ENCODE results near the gene CNPPD1.

Gene CNPPD1

DNA sequence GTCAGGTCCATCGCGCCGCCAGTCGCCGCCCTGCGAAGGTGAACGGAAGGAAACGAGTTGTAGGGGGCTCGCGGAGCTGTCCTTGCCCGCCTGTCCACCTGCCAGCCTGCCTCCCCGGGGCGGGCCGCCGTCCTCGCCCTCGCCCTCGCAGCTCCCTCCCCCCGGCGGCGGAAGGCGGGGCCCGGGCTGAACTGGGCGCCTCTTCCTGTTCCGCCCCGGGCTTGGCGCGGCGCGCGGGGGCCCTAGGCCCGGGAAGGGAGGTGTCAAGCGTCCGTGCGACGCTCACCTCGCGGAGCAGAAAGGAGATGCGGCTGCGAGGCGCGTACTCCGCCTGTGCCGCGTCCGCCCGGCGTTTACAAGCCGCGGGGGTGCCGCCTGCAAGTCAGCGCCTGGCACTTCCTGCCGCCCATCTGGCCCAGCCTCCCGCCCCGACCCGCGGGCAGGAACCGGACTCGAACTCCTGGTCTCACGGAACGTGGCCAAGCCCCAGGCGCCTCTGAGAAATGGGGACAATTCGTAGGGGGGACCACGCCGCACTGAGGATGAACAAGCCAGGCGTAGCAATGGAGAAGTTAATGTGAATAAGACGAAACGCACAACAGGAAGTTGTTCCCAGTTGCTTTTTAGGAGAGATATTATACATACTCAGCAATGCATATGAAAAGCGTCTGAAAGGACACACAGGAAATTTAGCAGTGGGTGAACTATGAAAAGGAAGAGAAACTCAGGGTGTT, at the start of gene CNPPD1:
Gene CNPPD1 (minus strand): TSS at position 108 of the 734 bp plus-strand sequence. CDS start 97 bp downstream, at position 11.
- FAIRE-seq (peak; percentile 89), DNase-seq (ENCODE audit: extremely low spot score, insufficient read length, low read depth) (peak; percentile 68)

DNA sequence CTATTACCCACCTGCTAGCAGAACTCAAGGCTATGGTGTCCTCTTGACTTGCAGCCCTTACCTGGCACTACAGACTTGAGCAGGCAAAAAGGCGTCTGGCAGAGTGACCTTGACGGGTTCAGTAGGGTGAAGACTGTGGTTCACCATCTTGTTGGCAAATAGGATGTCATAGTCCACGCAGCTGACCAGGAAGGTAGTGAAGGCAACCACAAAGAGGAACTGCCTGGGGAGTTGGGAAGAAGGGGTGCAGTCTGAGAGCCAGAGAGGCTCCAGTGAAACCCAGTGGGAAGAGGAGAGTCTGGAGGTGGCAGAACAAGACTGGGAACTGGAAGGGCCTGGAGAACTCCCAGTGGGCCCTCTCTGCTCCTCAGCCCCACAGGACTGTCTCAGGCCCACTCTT, 48.6 kb upstream of the CNPPD1 start:
- DNase-seq (ENCODE audit: extremely low spot score, insufficient read length, low read depth) (no peak), FAIRE-seq (no peak)

- DNase-seq (ENCODE audit: extremely low spot score, insufficient read length, low read depth) (no peak), FAIRE-seq (no peak)
Observed at GRCh38 chr2:219223831-219224610, 47.3 kb upstream of the CNPPD1 start.

DNA sequence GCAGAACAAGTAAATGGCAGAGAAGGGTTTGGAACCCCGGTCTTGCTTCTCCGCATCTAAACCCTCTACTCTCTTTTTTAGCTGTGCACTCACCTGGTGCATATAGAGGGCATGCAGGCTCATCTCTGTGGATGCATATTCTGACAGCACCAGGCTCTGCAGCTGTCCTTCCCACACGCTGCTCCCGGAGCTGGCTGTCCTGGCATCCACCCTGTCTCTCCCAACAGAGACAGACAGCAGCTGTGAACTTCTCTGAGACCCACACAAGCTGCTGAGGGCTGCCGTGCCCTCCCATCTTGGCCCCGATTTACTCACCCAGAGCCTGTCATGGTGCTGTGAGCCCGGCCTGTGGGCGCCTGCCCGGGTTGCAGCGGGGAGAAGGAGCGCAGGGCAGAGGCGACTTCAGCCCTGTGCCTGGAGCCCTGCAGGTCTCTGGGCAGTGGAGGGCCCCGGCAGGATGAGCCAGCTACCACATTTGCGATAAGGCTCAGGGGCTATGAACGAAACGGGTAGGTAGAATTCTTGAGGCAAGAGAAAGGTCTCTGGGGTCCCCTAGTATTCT, 45.3 kb upstream of the CNPPD1 start:
- DNase-seq (ENCODE audit: extremely low spot score, insufficient read length, low read depth) (no peak), FAIRE-seq (no peak)

- DNase-seq (ENCODE audit: extremely low spot score, insufficient read length, low read depth) (no peak), FAIRE-seq (no peak)
Observed at GRCh38 chr2:219220652-219221402, 44.1 kb upstream of the CNPPD1 start.

GRCh38 chr2:219219784-219220532, 43.2 kb upstream of the CNPPD1 start:
- DNase-seq (ENCODE audit: extremely low spot score, insufficient read length, low read depth) (no peak), FAIRE-seq (no peak)

- DNase-seq (ENCODE audit: extremely low spot score, insufficient read length, low read depth) (peak; percentile 81), FAIRE-seq (peak; percentile 96)
Observed at GRCh38 chr2:219218732-219219701, 42.3 kb upstream of the CNPPD1 start, which contains the start of gene ABCB6. Gene ABCB6, minus strand, starts transcription at chr2:219218958. Its CDS starts 285 bp downstream, at chr2:219218673.

- FAIRE-seq (no peak), DNase-seq (ENCODE audit: extremely low spot score, insufficient read length, low read depth) (no peak)
Observed at GRCh38 chr2:219218217-219218731, 41.5 kb upstream of the CNPPD1 start.

DNA sequence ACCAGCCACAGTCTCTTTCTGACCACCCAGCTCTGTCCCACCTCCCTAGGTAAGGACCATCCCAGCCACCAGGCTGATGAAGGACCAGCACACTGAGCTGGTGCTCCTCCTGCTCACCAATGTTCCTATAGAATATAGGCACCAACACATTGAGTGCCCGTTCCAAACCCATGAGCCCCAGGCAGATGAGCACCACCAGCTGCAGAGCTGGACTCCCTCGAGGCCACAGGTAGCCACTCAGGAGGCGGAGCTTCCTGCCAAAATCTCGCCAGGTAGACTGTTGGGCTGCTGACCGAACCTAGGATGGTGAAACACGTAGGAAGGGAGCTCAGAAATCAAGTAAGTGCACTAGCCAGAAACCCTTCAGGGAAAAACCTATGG, 39.8 kb upstream of the CNPPD1 start:
- DNase-seq (ENCODE audit: extremely low spot score, insufficient read length, low read depth) (no peak), FAIRE-seq (no peak)

DNA sequence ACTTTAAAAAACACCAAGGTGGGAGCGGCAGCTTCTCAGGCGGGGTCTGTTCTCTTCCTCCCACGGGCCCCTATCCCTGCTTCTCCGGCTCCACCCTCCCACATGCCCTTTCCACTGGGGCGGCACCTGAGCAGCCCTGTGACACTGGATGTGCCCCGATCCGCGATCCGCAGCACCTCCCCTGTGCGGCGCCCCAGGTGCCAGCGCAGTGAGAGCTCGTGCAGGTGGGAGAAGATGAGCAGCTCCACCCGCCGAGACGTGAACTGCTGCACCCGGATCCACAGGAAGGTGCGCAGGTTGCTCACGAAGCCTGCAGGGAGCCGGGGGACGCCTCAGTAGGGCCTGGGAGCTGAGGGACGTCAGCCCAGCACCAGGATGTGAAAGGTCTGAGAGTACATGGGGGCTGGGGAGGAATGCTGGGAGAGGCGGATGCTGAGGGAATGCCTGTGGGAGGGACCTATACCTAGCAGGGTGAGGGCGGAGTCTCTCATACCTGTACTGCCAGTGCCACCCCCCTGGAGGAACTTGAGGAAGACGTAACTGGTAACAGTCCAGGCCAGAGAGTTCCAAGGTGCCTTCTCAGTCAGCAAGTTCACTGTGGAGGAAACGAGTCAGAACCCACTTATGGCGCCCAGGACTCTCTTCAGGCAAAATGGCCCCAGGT, 39.3 kb upstream of the CNPPD1 start:
- FAIRE-seq: no peak
- no peak for DNase-seq (ENCODE audit: extremely low spot score, insufficient read length, low read depth)

DNA sequence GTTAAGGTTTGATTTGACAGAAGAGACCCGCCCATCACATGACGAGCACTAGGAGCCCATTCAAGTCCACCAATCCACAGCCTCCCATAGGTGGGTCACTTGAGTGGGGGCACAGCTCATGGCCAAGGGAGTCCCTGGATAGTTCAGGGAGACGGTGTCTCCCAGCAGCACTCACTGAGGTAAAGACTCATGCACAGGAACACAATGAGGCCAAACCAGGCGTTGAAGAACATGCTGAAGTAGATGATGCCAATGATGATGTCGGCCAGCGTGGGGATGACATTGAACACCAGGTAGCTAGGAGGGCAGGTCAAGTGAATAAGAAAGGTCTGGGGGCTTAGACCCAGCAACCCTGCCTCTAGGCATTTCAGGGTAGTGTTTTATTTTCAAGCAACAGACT, 38.1 kb upstream of the CNPPD1 start:
- no peak for FAIRE-seq

GRCh38 chr2:219214141-219214540, 37.4 kb upstream of the CNPPD1 start:
- DNase-seq (ENCODE audit: extremely low spot score, insufficient read length, low read depth): no peak
- FAIRE-seq: no peak

More for the DNA sequence above, 38.1 kb upstream of the CNPPD1 start:
- no peak for DNase-seq (ENCODE audit: extremely low spot score, insufficient read length, low read depth)

DNA sequence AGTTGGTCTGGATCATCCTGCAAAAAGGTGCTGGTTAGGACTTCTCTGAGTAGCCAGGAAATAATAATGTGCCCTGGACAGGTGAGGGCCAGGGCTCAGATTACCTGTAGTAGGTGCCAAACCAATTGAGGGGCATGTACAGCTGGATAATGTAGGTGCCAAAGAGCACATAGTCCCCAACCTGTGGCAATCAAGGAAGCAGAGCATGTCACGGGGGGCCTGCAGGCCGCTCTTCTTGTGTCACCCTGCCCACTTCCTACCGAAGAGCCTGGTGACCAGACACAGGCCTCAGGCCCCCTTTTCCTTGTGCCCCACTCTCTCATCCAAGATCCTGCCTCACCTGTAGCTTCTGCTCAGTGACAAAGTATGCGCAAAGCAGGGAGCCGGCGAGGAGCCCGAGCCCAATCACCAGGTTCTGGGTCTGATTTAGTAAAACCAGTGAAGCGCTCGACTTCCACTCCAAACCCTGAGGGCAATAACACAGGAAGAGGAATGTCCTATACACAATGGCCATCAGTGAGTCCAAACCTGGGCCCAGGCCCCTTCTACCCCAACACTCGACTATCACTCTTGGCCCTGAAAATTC, 36.9 kb upstream of the CNPPD1 start:
- no peak for DNase-seq (ENCODE audit: extremely low spot score, insufficient read length, low read depth)
- no peak for FAIRE-seq

- FAIRE-seq (no peak), DNase-seq (ENCODE audit: extremely low spot score, insufficient read length, low read depth) (no peak)
Observed at GRCh38 chr2:219213026-219213415, 36.3 kb upstream of the CNPPD1 start.

- DNase-seq (ENCODE audit: extremely low spot score, insufficient read length, low read depth) (no peak), FAIRE-seq (no peak)
Observed at GRCh38 chr2:219210886-219211362, 34.2 kb upstream of the CNPPD1 start.

GRCh38 chr2:219210196-219210885, 33.6 kb upstream of the CNPPD1 start:
- FAIRE-seq: no peak
- no peak for DNase-seq (ENCODE audit: extremely low spot score, insufficient read length, low read depth)
